ENCODE data around the gene ADAM22. TPM values are rescaled to one million over a fixed set of nuclear protein-coding genes. Genes with fewer than 3 reads are reported as not detected.

Gene ADAM22
- total RNA-seq, 1 donor from 2014 or later, result 73.5 TPM

Other genes starting within 250 kb of the ADAM22 start
- 17.2 TPM for gene SLC25A40, start 57.9 kb upstream of the ADAM22 start, total RNA-seq
- 16.2 TPM for gene DBF4, start 57.8 kb upstream of the ADAM22 start, total RNA-seq